Activated naive CD8-positive, alpha-beta T cell (primary cell): ENCODE results near the gene RIOK3.
"Not testable (repeated sequence)": the region's sequence is repeated elsewhere in the genome, so short reads cannot be mapped to it uniquely, and the experiment has no call there.

ENCODE experiments used
- H3K27ac Mint-ChIP-seq: one replicate; pipeline ENCODE4 v1.8.0; 2021; ENCODE audit warnings: mixed read lengths
- H3K27me3 Mint-ChIP-seq: one replicate; pipeline ENCODE4 v1.8.0; 2021; ENCODE audit warnings: mixed read lengths
- H3K36me3 Mint-ChIP-seq: one replicate; pipeline ENCODE4 v1.8.0; 2021; ENCODE audit warnings: mixed read lengths
- H3K4me1 Mint-ChIP-seq: one replicate; pipeline ENCODE4 v1.8.0; 2021; ENCODE audit warnings: low read depth, mixed read lengths
- H3K4me3 Mint-ChIP-seq: one replicate; pipeline ENCODE4 v1.8.0; 2021; ENCODE audit warnings: mild to moderate bottlenecking, mixed read lengths
- H3K9me3 Mint-ChIP-seq: one replicate; pipeline ENCODE4 v1.8.0; 2021; ENCODE audit warnings: low read depth, mixed read lengths

RIOK3 gene

GRCh38 chr18:23452728-23453679 is at the start of gene RIOK3:
Gene RIOK3 (plus strand): TSS chr18:23453287. CDS start chr18:23453440, 153 bp downstream.
- peaks cover 43% of the 10 kb centered on the region for H3K4me1 Mint-ChIP-seq
- H3K4me3 Mint-ChIP-seq = peak within 1 kb of the TSS; percentile 99
- H3K27me3 Mint-ChIP-seq = no peaks in the 10 kb centered on the region
- H3K9me3 Mint-ChIP-seq = no peaks in the 10 kb centered on the region
- peaks cover 2% of the 10 kb centered on the region for H3K36me3 Mint-ChIP-seq
- peak within 1 kb of the TSS; percentile 85 for H3K27ac Mint-ChIP-seq

DNA sequence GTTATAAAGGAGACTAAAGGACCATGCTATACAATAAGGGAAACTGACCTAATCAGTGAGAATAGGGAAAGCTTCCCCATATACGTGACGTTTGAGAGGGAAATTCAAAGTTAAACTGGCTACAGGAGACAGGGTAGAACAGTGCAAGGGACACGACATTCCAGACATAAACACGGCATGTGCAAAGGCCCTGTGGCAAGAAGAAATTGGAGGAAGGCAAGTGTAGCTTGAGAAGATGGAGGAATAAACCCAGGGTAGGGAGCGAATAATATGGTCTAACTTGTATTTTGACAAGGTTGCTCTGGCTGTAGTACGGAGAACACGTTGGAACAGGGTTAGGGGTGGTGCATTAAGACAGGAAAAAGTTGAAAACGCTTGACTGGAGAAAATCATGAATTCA is 49.8 kb upstream of the RIOK3 start:
- no peak overlapping the region for H3K27ac Mint-ChIP-seq
- no peak overlapping the region for H3K4me3 Mint-ChIP-seq
- no peaks in the 10 kb centered on the region for H3K27me3 Mint-ChIP-seq
- peaks cover 6% of the 10 kb centered on the region for H3K4me1 Mint-ChIP-seq
- H3K9me3 Mint-ChIP-seq = no peaks in the 10 kb centered on the region
- peaks cover 15% of the 10 kb centered on the region for H3K36me3 Mint-ChIP-seq

- Mint-ChIP-seq H3K27me3 (no peaks in the 10 kb centered on the region), H3K4me3 (no peak overlapping the region), H3K4me1 (no peaks in the 10 kb centered on the region), H3K36me3 (peaks cover 13% of the 10 kb centered on the region), H3K27ac (no peak overlapping the region), H3K9me3 (no peaks in the 10 kb centered on the region)
These were observed 47.5 kb upstream of the RIOK3 start for GRCh38 chr18:23405636-23406035.

DNA sequence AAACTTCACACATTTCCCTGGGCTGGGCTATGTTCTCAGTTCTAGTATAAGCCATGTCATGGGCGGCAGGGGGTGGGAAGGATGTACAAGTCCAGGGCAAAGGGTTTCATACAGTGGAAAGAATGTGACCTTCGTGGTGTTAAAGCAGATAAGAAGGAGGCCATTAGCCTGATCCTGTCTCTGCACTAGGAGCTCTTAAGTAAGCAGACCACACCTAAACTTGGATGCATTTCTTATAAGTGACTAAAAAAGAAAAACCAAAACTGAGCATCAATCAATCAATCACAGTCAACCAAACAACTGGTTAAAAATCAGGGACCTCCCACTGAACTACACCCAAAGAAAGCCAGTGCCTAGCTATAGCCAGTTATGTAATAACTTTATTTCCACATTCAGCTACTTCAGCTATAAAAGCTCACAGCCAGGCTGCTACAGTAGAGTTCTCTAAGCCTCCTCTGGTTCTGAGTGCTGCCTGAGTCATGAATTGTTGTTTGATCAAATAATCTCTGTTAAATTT is 46.8 kb upstream of the RIOK3 start:
- peaks cover 11% of the 10 kb centered on the region for H3K36me3 Mint-ChIP-seq
- H3K4me3 Mint-ChIP-seq = no peak overlapping the region
- no peak overlapping the region for H3K27ac Mint-ChIP-seq
- no peaks in the 10 kb centered on the region for H3K27me3 Mint-ChIP-seq
- H3K4me1 Mint-ChIP-seq = no peaks in the 10 kb centered on the region
- no peaks in the 10 kb centered on the region for H3K9me3 Mint-ChIP-seq

DNA sequence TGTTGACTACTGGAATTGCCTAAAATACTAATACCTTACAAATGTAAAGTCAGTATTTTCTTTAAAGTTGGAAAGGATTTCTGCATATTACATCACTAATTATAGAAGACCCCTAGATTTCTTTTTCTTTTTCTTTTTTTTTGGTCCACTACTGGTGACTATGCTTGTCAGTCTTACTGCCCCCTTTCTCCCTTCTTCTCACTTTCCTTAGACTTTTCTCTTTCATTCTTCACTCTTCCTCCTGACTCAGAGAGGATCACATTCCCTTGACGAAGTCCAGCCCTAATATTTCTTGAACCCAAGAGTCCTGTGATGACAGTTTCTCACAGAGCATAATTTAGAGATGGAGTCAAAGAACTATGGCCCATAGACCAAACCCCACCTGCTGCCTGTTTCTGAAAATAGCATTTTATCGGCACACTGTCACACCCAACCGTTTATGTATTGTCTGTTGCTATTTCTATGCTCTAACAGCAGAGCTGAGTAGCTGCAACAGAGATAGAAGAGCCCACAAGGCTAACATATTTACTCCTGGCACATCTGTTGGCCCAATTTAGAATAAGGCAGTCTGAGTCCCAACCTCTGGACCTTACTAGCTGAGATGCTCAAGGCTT is 40.6 kb upstream of the RIOK3 start:
- Mint-ChIP-seq H3K36me3 (peaks cover 4% of the 10 kb centered on the region), H3K4me1 (no peaks in the 10 kb centered on the region), H3K27me3 (no peaks in the 10 kb centered on the region), H3K4me3 (no peak overlapping the region), H3K9me3 (no peaks in the 10 kb centered on the region), H3K27ac (no peak overlapping the region)

DNA sequence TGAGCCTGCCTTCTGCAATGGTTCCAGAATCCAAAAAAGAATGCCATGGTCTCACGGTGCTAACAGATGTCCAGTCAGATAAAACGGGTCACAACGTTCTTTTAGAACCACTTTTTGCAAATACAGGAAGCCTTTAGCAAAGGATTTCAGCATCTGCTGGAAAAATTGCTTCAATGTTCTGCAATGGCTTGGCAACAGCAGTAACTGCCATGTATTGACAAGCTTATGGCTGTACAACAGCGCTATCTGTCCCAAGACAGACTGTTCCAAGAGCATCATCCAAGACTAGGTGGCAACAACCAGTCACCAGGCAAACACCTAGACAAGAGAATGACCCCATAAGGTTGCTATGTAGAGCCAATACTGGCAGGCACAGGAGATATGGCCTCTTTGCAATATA is 37.6 kb upstream of the RIOK3 start:
- Mint-ChIP-seq H3K27me3 (no peaks in the 10 kb centered on the region), H3K4me1 (no peaks in the 10 kb centered on the region), H3K4me3 (no peak overlapping the region), H3K36me3 (peaks cover 4% of the 10 kb centered on the region), H3K9me3 (no peaks in the 10 kb centered on the region), H3K27ac (no peak overlapping the region)

DNA sequence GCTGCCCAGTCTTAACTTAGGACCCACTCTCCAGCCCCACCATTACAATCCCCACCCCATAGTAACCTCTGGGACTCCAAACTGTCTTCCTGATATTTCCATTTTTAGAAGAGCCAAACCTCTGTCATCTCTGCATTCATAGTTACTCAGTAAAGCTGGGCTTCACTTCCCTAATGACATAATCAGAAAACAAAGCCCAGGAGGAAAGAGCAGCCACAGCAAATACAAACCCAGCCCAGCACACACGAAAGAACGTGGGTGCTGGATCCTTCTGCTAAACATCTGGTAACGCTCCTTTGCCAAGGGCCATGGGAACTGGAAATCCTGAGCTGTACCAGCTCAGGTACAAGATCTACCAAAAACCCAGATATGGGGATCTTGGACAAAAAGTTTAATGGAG is 36.8 kb upstream of the RIOK3 start:
- Mint-ChIP-seq H3K36me3 (peaks cover 4% of the 10 kb centered on the region), H3K27me3 (no peaks in the 10 kb centered on the region), H3K4me1 (no peaks in the 10 kb centered on the region), H3K27ac (no peak overlapping the region), H3K9me3 (no peaks in the 10 kb centered on the region), H3K4me3 (no peak overlapping the region)

GRCh38 chr18:23421277-23421676 is 31.8 kb upstream of the RIOK3 start:
- H3K4me3 Mint-ChIP-seq = no peak overlapping the region
- H3K4me1 Mint-ChIP-seq = no peaks in the 10 kb centered on the region
- H3K27me3 Mint-ChIP-seq = no peaks in the 10 kb centered on the region
- no peaks in the 10 kb centered on the region for H3K9me3 Mint-ChIP-seq
- H3K36me3 Mint-ChIP-seq = peaks cover 4% of the 10 kb centered on the region
- H3K27ac Mint-ChIP-seq = no peak overlapping the region

- H3K4me1 Mint-ChIP-seq = no peaks in the 10 kb centered on the region
- no peak overlapping the region for H3K4me3 Mint-ChIP-seq
- H3K27me3 Mint-ChIP-seq = no peaks in the 10 kb centered on the region
- peaks cover 4% of the 10 kb centered on the region for H3K36me3 Mint-ChIP-seq
- H3K9me3 Mint-ChIP-seq = no peaks in the 10 kb centered on the region
- no peak overlapping the region for H3K27ac Mint-ChIP-seq
These were observed 30.2 kb upstream of the RIOK3 start for GRCh38 chr18:23422751-23423418.

- Mint-ChIP-seq H3K27ac (no peak overlapping the region), H3K27me3 (no peaks in the 10 kb centered on the region), H3K36me3 (peaks cover 10% of the 10 kb centered on the region), H3K4me3 (no peak overlapping the region), H3K4me1 (no peaks in the 10 kb centered on the region), H3K9me3 (no peaks in the 10 kb centered on the region)
These were observed 28.5 kb upstream of the RIOK3 start for GRCh38 chr18:23424616-23425015.

DNA sequence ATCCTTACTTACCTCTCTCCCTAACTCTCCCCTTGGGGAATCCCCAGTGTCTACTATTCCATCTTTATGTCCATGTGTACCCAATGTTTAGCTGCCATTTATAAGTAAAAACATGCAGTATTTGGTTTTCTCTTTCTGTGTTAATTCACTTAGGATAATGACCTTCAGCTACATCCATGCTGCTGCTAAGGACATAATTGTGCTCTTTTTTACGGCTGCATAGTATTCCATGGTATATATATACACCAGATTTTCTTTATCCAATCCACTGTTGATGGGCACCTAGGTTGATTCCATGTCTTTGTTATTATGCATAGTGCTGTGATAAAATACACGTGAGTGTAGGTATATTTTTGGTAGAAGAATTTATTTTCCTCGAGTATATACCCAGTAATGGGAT is 24.3 kb upstream of the RIOK3 start:
- no peak overlapping the region for H3K27ac Mint-ChIP-seq
- H3K4me1 Mint-ChIP-seq = no peaks in the 10 kb centered on the region
- peaks cover 8% of the 10 kb centered on the region for H3K36me3 Mint-ChIP-seq
- no peaks in the 10 kb centered on the region for H3K9me3 Mint-ChIP-seq
- H3K27me3 Mint-ChIP-seq = no peaks in the 10 kb centered on the region
- H3K4me3 Mint-ChIP-seq = no peak overlapping the region

DNA sequence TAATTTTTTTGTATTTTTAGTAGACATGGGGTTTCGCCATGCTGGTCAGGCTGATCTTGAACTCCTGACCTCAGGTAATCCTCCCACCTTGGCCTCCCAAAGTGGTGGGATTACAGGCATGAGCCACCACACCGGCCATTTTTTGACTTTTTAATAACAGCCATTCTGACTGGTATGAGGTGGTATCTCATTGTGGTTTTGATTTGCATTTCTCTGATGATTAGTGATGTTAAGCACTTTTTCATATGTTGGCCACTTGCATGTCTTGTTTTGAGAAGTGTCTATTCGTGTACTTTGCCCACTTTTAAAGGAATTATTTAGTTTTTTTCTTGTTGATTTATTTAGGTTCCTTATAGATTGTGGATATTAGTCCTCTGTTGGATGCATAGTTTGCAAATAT is 23.5 kb upstream of the RIOK3 start:
- H3K9me3 Mint-ChIP-seq, H3K27ac Mint-ChIP-seq, H3K36me3 Mint-ChIP-seq, H3K4me1 Mint-ChIP-seq, H3K4me3 Mint-ChIP-seq, H3K27me3 Mint-ChIP-seq: not testable (repeated sequence)

GRCh38 chr18:23433360-23433759 is 19.7 kb upstream of the RIOK3 start:
- Mint-ChIP-seq H3K4me1 (peaks cover 9% of the 10 kb centered on the region), H3K36me3 (peaks cover 6% of the 10 kb centered on the region), H3K27me3 (no peaks in the 10 kb centered on the region), H3K27ac (no peak overlapping the region), H3K9me3 (no peaks in the 10 kb centered on the region), H3K4me3 (no peak overlapping the region)

DNA sequence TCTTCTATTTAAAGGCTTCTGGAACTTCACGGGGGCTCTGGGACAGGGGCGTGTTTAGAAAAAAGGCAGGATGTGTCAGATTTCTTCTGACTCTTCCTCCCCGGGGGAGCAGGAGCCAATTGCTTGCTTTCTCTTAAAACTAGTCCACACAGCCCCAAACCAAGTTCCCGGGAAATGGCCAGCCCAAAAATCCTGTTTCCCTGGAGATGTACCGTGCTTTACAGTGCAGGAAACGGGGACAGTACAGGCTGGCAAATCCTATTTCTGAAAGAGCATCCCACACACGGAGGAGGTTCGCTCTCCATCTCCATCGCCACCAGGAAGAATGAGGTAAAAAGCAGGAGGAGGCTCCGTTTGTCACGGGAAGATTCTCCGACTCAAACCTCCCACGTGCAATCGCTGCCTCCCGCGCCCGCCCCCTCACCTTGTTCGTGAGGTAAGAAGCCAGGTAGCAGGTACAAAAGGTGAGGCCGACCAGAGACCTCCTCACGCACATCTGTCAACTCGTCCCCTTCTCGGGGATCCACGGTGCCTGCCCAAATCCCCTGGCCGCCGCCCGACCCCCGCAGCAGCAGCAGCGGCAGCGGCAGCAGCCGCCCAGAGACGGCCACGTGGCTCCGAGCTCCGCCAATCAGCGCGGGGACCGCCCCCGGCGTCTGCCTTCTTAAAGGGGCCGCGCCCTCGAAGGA is 15.6 kb upstream of the RIOK3 start:
- Mint-ChIP-seq H3K27ac (peak overlapping the region; percentile 72), H3K4me1 (peaks cover 14% of the 10 kb centered on the region), H3K36me3 (no peaks in the 10 kb centered on the region), H3K27me3 (no peaks in the 10 kb centered on the region), H3K9me3 (no peaks in the 10 kb centered on the region), H3K4me3 (peak overlapping the region; percentile 92)

DNA sequence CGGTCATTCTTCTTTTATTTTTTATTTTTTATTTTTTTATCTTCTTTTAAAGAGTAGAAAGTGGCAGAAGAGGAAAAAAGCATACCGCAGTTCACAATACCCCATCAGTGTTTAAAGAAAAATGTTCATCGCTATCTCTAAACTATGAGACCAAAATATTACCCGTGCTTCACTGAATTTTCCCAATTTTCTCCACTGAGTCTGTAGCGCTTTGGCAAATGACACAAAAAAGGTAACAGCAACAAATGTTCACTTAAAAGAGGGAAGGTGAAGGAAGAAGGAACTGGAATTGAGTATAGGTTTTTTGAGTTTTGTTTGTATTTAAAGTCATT is 15.1 kb upstream of the RIOK3 start:
- H3K27me3 Mint-ChIP-seq = no peaks in the 10 kb centered on the region
- H3K9me3 Mint-ChIP-seq = no peaks in the 10 kb centered on the region
- peaks cover 14% of the 10 kb centered on the region for H3K4me1 Mint-ChIP-seq
- H3K4me3 Mint-ChIP-seq = peak overlapping the region; percentile 92
- no peaks in the 10 kb centered on the region for H3K36me3 Mint-ChIP-seq
- peak overlapping the region; percentile 58 for H3K27ac Mint-ChIP-seq
